Activated T-cell treated with anti-CD3 and anti-CD28 coated beads for 1 hour (primary cell): ENCODE results near the gene NPY1R.

Experiments used
- DNase-seq: peaks from one replicate; pipeline ENCODE4 v3.0.0-alpha.2; 2020; ENCODE audit warnings: low read depth

The NPY1R gene

GRCh38 chr4:163332526-163333406, at the start of gene NPY1R:
TSS of gene NPY1R (minus strand) at chr4:163332596. CDS start at chr4:163326554, 6,042 bp downstream.
- no peak for DNase-seq

- no peak for DNase-seq
Observed at GRCh38 chr4:163380703-163381102, 48.3 kb upstream of the NPY1R start.

DNA sequence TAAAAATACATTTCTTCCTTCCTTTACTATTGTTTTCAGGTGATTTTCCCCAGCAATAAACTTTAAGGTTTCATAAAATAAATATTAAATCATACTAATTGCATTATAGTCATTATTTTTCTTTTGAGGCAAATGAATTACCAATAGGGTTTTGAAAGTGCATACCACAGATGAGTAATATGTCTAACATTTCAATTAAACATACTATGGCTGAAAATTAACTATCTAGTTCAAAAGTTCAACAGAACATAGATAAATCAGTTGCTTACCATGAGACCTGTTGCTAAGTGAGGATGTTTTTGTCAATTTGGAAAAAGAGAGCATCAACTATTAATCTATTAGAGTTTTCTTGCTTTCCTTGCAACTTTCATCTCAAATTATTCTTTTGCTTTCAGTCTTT, 46.3 kb upstream of the NPY1R start:
- no peak for DNase-seq

GRCh38 chr4:163372029-163372428, 39.6 kb upstream of the NPY1R start:
- DNase-seq: no peak

DNA sequence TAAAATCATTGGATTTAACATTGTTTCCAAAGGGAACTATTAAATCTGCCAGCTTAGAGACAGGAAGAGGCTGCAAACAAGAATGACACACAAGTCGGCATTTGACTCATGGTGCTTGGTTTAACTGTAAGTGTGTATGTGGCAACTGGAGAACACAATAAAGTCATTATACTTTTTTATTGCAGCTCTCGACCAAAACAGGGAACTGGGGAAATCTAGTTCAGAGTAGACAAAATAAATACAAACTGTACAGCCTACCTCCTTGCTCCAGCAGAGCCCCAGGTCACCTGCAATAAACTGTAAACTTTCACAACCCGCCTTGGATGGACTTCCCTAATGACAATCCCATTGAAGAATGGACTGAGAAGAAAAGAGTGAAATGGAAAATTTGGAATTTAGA, 35.3 kb upstream of the NPY1R start:
- no peak for DNase-seq

GRCh38 chr4:163356104-163356503, 23.7 kb upstream of the NPY1R start:
- no peak for DNase-seq

GRCh38 chr4:163353054-163353453, 20.7 kb upstream of the NPY1R start:
- DNase-seq: no peak

GRCh38 chr4:163350672-163351071, 18.3 kb upstream of the NPY1R start:
- no peak for DNase-seq

DNA sequence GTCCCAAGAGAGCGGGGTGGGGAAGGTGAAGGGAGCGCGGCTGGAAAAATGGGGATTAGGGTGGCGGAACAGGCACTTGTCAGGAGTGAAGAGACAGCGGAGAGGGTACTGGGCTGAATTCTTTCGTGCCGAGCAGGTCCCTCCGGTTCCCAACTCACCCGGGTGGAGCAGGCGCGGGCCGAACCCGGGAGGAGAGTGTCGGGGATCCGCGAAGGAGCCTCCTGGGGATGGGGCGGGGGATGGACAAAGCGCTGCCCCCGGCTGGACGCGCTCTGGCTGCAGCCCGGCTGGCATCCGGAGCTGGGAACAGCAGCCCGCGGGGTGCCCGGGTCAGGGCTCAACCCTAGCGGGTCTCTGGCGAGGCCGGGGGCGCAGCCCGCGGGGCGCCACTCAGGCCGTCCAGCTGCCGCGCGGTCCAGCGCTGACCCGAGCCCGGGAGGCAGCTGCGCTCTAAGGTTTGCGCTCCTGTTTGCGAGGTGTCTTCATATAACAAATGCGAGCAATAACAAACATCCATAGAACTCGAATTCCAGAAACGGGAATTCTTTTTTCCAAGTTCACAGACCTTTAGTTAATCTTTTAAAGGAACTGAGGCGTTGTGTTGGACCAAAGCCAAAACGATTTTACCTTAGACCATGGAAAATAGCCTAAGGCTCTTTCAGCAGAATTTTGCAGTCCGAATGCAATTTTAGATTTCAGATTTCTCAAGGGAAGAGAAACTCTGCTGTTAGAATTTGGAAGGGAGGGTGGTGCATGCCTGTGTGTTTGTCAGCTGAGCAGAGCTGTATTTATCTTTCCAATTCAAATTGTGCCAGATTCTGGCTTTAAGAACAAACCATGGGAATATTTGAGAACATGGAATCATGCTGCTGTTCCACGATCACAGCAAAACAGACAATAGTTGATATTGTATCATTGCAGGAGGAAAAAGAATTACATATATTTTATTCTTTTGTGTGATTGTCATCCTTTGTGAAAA, 12.0 kb upstream of the NPY1R start:
- DNase-seq: no peak

- no peak for DNase-seq
Observed at GRCh38 chr4:163343604-163344146, 11.3 kb upstream of the NPY1R start, which contains the start of gene NPY5R. TSS of gene NPY5R (plus strand) at chr4:163343892. CDS start at chr4:163350274, 6,382 bp downstream.

DNA sequence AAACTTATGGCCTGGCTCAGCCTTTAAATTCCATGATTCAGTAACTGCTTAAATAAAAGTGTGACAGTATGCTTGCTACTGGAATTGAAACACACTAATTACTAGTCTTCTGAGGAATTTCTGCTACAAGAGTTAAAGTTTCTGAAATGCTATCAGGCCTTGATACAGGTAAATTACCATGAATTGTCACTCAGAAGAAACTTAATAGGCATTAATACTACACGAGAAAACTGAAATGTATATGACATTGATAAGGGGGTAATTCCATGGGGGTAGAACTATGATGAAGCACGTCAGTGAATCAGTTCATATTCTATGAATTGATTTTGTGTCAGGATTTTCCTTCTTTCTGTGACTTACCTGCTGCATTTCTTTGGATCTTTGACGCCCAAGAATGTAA, 3.0 kb upstream of the NPY1R start:
- no peak for DNase-seq

GRCh38 chr4:163331629-163332376, 593 bp downstream of the NPY1R start:
- no peak for DNase-seq

- DNase-seq: no peak
Observed at GRCh38 chr4:163330916-163331628, 1.3 kb downstream of the NPY1R start.

DNA sequence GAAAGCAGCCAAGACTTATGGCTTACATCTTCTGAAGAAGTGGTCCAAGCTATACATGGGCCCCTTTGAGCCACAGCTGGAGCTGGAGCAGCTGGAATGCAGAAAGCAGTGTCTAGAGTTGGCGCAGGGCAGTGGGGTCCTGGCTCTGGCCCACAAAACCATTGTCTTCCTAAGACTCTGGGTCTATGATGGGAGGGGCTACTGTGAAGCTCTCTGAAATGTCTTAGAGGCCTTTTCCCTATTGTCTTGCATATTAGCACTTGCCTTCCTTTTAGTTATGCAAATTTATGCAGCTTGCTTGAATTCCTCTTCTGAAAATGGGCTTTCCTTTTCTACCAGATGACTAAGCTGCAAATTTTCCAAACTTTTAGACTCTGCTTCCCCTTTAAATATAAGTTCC, 15.3 kb downstream of the NPY1R start:
- DNase-seq: no peak

DNA sequence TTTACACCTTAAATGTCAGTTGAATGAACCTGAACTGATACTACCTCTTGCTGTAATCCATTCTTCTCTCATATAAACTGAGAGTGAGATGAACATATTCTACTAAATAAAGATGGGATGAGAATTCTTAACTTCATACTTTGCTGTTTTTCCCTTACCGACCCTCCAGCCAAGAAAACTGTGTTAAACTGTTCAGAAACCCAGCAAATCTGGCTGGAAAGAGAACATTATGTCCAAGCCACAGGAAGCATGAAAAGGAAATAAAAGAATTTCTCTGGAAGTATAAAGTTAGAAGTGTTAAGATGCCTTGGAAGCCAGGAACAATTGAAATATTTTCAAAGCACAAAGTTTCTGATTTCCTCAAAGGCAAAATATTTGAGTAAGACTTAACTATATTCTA, 22.9 kb downstream of the NPY1R start:
- no peak for DNase-seq

DNA sequence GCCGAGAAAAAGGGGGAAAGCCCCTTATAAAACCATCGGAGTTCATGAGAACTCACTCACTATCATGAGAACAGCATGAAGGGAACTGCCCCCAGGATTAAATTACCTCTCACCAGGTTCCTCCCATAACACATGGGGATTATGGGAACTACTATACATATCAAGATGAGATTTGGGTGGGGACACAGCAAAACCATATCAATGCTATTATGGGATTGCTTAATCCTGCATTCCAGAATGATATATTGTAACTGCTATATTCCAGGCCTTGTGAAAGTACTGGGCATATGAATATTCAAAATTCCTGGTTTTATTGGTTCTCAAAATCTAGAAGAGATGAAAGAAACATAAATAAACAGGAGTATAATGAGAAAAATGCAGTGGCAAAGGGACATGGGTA, 29.3 kb downstream of the NPY1R start:
- no peak for DNase-seq

GRCh38 chr4:163300445-163300844, 32.0 kb downstream of the NPY1R start:
- DNase-seq: no peak

DNA sequence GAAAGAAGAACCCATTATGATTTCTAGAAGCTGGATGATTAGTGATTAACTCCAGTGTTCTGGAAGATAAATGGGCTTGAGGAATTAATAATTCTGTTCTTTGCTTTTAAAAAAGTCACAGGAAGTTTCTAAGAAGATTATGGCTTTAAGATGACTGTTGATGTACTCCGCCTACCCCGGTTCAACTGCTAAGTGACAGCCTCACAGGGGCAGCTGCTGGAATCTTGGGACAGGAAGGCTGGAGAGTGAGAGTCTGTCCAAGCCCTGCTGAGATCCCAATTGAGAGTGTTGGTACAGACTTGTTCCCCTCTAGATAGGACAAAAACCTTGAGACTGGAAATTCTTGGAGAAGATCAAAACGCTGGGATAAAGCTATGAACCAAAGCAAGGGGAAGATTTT, 37.3 kb downstream of the NPY1R start:
- DNase-seq: no peak

DNA sequence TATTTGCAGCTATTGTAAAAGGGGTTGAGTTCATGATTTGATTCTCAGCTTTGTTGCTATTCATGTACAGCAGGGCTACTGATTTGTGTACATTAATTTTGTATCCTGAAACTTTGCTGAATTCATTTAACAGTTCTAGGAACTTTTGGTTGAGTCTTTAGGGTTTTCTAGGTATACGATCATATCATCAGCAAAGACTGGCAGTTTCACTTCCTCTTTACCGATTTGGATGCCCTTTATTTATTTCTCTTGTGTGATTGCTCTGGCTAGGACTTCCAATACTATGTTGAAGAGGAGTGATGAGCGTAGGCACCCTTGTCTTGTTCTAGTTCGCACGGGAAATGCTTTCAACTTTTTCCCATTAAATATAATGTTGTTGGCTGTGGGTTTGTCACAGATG, 48.1 kb downstream of the NPY1R start:
- no peak for DNase-seq

GRCh38 chr4:163280703-163281519, 51.5 kb downstream of the NPY1R start:
- no peak for DNase-seq
